GM18508 (cell line): ENCODE measurements around the gene HMCN2.

Experiments
- ATAC-seq: cut with Tn5 transposase; IDR thresholded peaks from one replicate; pipeline ENCODE4 v1.9.1; 2021; ENCODE audit warnings: moderate number of reproducible peaks; ENCODE audit not compliant: insufficient read depth, unreplicated experiment

The HMCN2 gene

GRCh38 chr9:130441031-130441430, 175.5 kb downstream of the HMCN2 start:
- ATAC-seq, result no peak

- ATAC-seq, result no peak
Measured at GRCh38 chr9:130442746-130443455, 177.3 kb downstream of the HMCN2 start.

- ATAC-seq, result no peak
Measured at GRCh38 chr9:130443456-130443801, 177.9 kb downstream of the HMCN2 start.

GRCh38 chr9:130443840-130444492, 178.4 kb downstream of the HMCN2 start:
- ATAC-seq, result no peak

GRCh38 chr9:130444565-130445221, 179.1 kb downstream of the HMCN2 start, which contains the start of gene ASS1:
ASS1 (plus strand) TSS chr9:130444961; CDS start chr9:130452229, 7,268 bp downstream.
- ATAC-seq, result no peak

GRCh38 chr9:130445268-130445983, 179.9 kb downstream of the HMCN2 start:
- no peak for ATAC-seq

GRCh38 chr9:130446101-130446861, 180.7 kb downstream of the HMCN2 start:
- ATAC-seq, result no peak

GRCh38 chr9:130447193-130447816, 181.7 kb downstream of the HMCN2 start:
- no peak for ATAC-seq

- no peak for ATAC-seq
Measured at GRCh38 chr9:130448035-130448624, 182.6 kb downstream of the HMCN2 start.

- no peak for ATAC-seq
Measured at GRCh38 chr9:130448771-130449603, 183.4 kb downstream of the HMCN2 start.

- ATAC-seq, result no peak
Measured at GRCh38 chr9:130450344-130451003, 184.9 kb downstream of the HMCN2 start.

GRCh38 chr9:130451004-130451390, 185.4 kb downstream of the HMCN2 start:
- no peak for ATAC-seq

GRCh38 chr9:130451509-130452388, 186.2 kb downstream of the HMCN2 start:
- ATAC-seq, result no peak

- no peak for ATAC-seq
Measured at GRCh38 chr9:130452835-130453234, 187.3 kb downstream of the HMCN2 start.

- no peak for ATAC-seq
Measured at GRCh38 chr9:130453487-130453886, 187.9 kb downstream of the HMCN2 start.

GRCh38 chr9:130454096-130454811, 188.7 kb downstream of the HMCN2 start:
- no peak for ATAC-seq
